HepG2 (cell line): ENCODE data around the gene CEBPG. TPM values are rescaled to one million over a fixed set of nuclear protein-coding genes. Genes with fewer than 3 reads are reported as not detected.
A peak's percentile ranks its signal among the peaks of the same experiment; 100 is the strongest.

ENCODE experiments used
- CC2D1A ChIP-seq: sonication (generic); formaldehyde crosslinking; IDR thresholded peaks from 2 replicates; pipeline ENCODE4 v1.8.1; 2023; ENCODE audit warnings: mild to moderate bottlenecking, missing genetic modification reagents
- DPF2 ChIP-seq: sonication (generic); formaldehyde crosslinking; IDR thresholded peaks from 2 replicates; pipeline ENCODE4 v1.4.0; 2020; ENCODE audit warnings: mild to moderate bottlenecking, low read depth, missing genetic modification reagents, borderline replicate concordance
- ETV5 ChIP-seq: IDR thresholded peaks from 2 replicates; pipeline ENCODE4 v1.6.1; 2018; ENCODE audit warnings: missing biosample characterization, missing genetic modification reagents, inconsistent platforms, borderline replicate concordance
- FOXO1 ChIP-seq: sonication (generic); formaldehyde crosslinking; IDR thresholded peaks from 2 replicates; pipeline ENCODE4 v1.4.0; 2020; ENCODE audit warnings: missing genetic modification reagents
- GLI4 ChIP-seq: sonication (generic); formaldehyde crosslinking; IDR thresholded peaks from 2 replicates; pipeline ENCODE4 v1.5.1; 2020; ENCODE audit warnings: missing genetic modification reagents, mild to moderate bottlenecking, moderate library complexity, borderline replicate concordance
- HCFC1 ChIP-seq: fragments of 150-350 bp; IDR thresholded peaks from 2 replicates; pipeline ENCODE4 v1.6.1; 2014; ENCODE audit warnings: low read depth, low read length
- IRF2 ChIP-seq: IDR thresholded peaks from 2 replicates; pipeline ENCODE4 v1.6.1; 2018; ENCODE audit warnings: missing genetic modification reagents, missing compliant biosample characterization
- JDP2 ChIP-seq: sonication (generic); formaldehyde crosslinking; IDR thresholded peaks from 2 replicates; pipeline ENCODE4 v1.8.1; 2022; ENCODE audit warnings: missing genetic modification reagents, borderline replicate concordance
- KAT8 ChIP-seq: IDR thresholded peaks from 2 replicates; pipeline ENCODE4 v1.6.1; 2016; ENCODE audit warnings: missing genetic modification reagents, missing compliant biosample characterization
- KLF11 ChIP-seq: IDR thresholded peaks from 2 replicates; pipeline ENCODE4 v1.6.1; 2016; ENCODE audit warnings: missing compliant biosample characterization
- MAFF ChIP-seq: IDR thresholded peaks from 2 replicates; pipeline ENCODE4 v1.6.1; 2011; ENCODE audit warnings: low read depth, low read length, improper control_type of control experiment
- MED1 ChIP-seq: sonication (generic); formaldehyde crosslinking; IDR thresholded peaks from 2 replicates; pipeline ENCODE4 v1.4.0; 2020; ENCODE audit warnings: missing genetic modification reagents
- MIER3 ChIP-seq: IDR thresholded peaks from 2 replicates; pipeline ENCODE4 v1.6.1; 2016; ENCODE audit warnings: missing compliant biosample characterization, borderline replicate concordance
- NCOA2 ChIP-seq: sonication (generic); formaldehyde crosslinking; IDR thresholded peaks from 2 replicates; pipeline ENCODE4 v1.8.0; 2022; ENCODE audit warnings: inconsistent platforms
- RCOR2 ChIP-seq: IDR thresholded peaks from 2 replicates; pipeline ENCODE4 v1.6.1; 2016; ENCODE audit warnings: missing biosample characterization, missing genetic modification reagents
- SOX5 ChIP-seq: IDR thresholded peaks from 2 replicates; pipeline ENCODE4 v1.6.1; 2016; ENCODE audit warnings: borderline replicate concordance
- TAF15 ChIP-seq: fragments of 200-400 bp; formaldehyde crosslinking; IDR thresholded peaks from one replicate; pipeline ENCODE4 v1.6.1; 2018; ENCODE audit warnings: mild to moderate bottlenecking, low read depth, low read length; ENCODE audit not compliant: poor library complexity, severe bottlenecking
- TBL1XR1 ChIP-seq: fragments of 150-350 bp; IDR thresholded peaks from 2 replicates; pipeline ENCODE4 v1.6.1; 2014; ENCODE audit warnings: borderline replicate concordance, low read length; ENCODE audit not compliant: partially characterized antibody
- TOE1 ChIP-seq: sonication (generic); formaldehyde crosslinking; IDR thresholded peaks from 2 replicates; pipeline ENCODE4 v1.4.0; 2020; ENCODE audit warnings: mild to moderate bottlenecking, missing genetic modification reagents
- ZEB1 ChIP-seq: IDR thresholded peaks from 2 replicates; pipeline ENCODE4 v1.6.1; 2012; ENCODE audit warnings: mild to moderate bottlenecking, low read depth, inconsistent platforms; ENCODE audit not compliant: insufficient replicate concordance
- ZNF530 ChIP-seq: sonication (generic); formaldehyde crosslinking; IDR thresholded peaks from 2 replicates; pipeline ENCODE4 v1.5.0; 2020; ENCODE audit warnings: low read depth, mild to moderate bottlenecking, missing genetic modification reagents
- ZNF629 ChIP-seq: sonication (generic); formaldehyde crosslinking; conservative IDR thresholded peaks from 2 replicates; pipeline ENCODE4 v1.5.0; 2020; ENCODE audit warnings: missing genetic modification reagents
- ZNF777 ChIP-seq: sonication (generic); formaldehyde crosslinking; IDR thresholded peaks from 2 replicates; pipeline ENCODE4 v1.4.0; 2020; ENCODE audit warnings: missing genetic modification reagents
- polyA plus RNA-seq, 8 experiments: library from polyadenylated mRNA; depleted of rRNA in 3 of 8; stranded (reverse) in 7 of 8; unstranded in 1 of 8; fragments of >200 nt; fragmentation: Illumina TruSeq in 4 of 8; extraction: Trizol in 4 of 8; gene quantifications; 2 replicates each; pipeline versions ENCODE4 v1.2.1 to v1.2.3, GENCODE V29; 2011 to 2016; ENCODE audit warnings: low read depth in 4 of 8, missing spikeins in 1 of 8, mixed read lengths in 1 of 8; ENCODE audit not compliant: insufficient read depth in 1 of 8
- total RNA-seq, 5 experiments: library from RNA; depleted of rRNA; stranded (reverse); fragments of >200 nt; fragmentation: Illumina TruSeq; extraction: Trizol; gene quantifications; 2 replicates each; pipeline ENCODE4 v1.2.3, GENCODE V29; 2016; ENCODE audit warnings: low read depth in 1 of 5
- TF ChIP-seq, protein P1 (sequence below): sonication (generic); formaldehyde crosslinking; IDR thresholded peaks from 2 replicates; pipeline ENCODE4 v1.4.0; 2020; ENCODE audit warnings: mild to moderate bottlenecking, missing genetic modification reagents
- TF ChIP-seq, protein P2 (sequence below): IDR thresholded peaks from 2 replicates; pipeline ENCODE4 v1.6.1; 2016; ENCODE audit warnings: mild to moderate bottlenecking
- TF ChIP-seq, protein P3 (sequence below): sonication (generic); formaldehyde crosslinking; conservative IDR thresholded peaks from 2 replicates; pipeline ENCODE4 v1.8.0; 2022; ENCODE audit warnings: mild to moderate bottlenecking, moderate library complexity, missing genetic modification reagents

Gene CEBPG
- total and polyA plus RNA-seq, 2 of the 13 experiments (the other 11 are each of a cell fraction or from before 2014, with no cell fraction given): 25.7 to 34.3 TPM

DNA sequence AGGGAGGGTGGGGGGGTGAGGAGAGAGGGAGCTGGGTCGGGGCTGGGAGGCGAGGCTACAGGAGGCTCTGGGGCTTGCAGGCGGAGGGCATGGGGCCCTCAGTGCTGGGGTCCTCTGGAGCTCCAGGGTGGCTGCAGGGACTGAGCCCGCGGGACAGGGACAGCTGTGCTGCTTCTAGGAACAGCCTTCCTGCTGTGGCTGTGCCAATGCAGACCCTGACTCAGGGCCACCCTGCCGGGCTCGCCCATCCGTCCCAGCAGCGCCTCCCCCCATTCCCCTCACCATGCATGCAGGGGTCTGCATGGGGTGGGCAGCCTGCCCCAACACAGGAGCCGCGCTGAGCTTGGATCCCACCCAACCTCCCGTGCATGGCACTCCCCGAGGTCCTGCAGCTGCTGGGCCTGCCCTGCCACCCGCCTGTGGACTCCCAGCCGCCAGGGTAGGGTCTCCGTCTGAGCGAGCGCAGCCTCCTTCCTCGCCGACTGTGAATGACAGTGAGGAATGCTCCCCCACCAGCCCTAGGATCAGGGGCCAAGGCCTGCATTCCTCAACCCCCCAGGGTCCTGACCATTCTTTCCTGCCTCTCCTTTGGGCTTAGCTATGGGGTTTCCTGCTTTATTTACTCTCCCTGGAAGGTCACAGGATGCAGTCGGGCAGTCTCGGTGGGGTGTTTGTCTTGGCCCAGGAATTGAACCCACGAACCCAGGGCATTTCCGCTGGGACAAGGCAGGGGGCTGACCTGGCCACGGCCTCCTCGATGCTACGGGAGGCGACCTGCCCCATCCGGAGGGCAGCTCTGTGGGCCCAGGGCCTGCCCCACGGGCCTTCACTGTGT is 23.4 kb downstream of the CEBPG start (continued):
- TF ChIP-seq, protein P1, sequence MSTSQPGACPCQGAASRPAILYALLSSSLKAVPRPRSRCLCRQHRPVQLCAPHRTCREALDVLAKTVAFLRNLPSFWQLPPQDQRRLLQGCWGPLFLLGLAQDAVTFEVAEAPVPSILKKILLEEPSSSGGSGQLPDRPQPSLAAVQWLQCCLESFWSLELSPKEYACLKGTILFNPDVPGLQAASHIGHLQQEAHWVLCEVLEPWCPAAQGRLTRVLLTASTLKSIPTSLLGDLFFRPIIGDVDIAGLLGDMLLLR (CRISPR knock-in tag): no peak
- TF ChIP-seq MED1 (CRISPR knock-in tag) (peak; percentile 99), ZNF629 (CRISPR knock-in tag) (peak; percentile 63), HCFC1 (no peak), RCOR2 (peak; percentile 75; the same call in 1 of the 2 replicates), KAT8 (CRISPR knock-in tag) (peak; percentile 60; the same call in 1 of the 2 replicates), DPF2 (peak; percentile 97), MAFF (no peak), FOXO1 (CRISPR knock-in tag) (peak; percentile 87), MIER3 (peak; percentile 63; the same call in 1 of the 2 replicates), ETV5 (CRISPR knock-in tag) (peak; percentile 99), SOX5 (CRISPR knock-in tag) (peak; percentile 88), JDP2 (no peak), TOE1 (CRISPR knock-in tag) (0 out of 2 replicates have a peak, but pooled peaks have one; percentile 42), ZEB1 (no peak), KLF11 (no peak), GLI4 (CRISPR knock-in tag) (0 out of 2 replicates have a peak, but pooled peaks have one; percentile 17), ZNF530 (no peak), TAF15 (no peak), ZNF777 (CRISPR knock-in tag) (no peak), NCOA2 (CRISPR knock-in tag) (peak; percentile 97), IRF2 (CRISPR knock-in tag) (peak; percentile 84), TBL1XR1 (peak; percentile 58), CC2D1A (CRISPR knock-in tag) (no peak)
- TF ChIP-seq, protein P2, sequence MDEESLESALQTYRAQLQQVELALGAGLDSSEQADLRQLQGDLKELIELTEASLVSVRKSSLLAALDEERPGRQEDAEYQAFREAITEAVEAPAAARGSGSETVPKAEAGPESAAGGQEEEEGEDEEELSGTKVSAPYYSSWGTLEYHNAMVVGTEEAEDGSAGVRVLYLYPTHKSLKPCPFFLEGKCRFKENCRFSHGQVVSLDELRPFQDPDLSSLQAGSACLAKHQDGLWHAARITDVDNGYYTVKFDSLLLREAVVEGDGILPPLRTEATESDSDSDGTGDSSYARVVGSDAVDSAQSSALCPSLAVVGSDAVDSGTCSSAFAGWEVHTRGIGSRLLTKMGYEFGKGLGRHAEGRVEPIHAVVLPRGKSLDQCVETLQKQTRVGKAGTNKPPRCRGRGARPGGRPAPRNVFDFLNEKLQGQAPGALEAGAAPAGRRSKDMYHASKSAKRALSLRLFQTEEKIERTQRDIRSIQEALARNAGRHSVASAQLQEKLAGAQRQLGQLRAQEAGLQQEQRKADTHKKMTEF (CRISPR knock-in tag): peak; percentile 96
- TF ChIP-seq, protein P3, sequence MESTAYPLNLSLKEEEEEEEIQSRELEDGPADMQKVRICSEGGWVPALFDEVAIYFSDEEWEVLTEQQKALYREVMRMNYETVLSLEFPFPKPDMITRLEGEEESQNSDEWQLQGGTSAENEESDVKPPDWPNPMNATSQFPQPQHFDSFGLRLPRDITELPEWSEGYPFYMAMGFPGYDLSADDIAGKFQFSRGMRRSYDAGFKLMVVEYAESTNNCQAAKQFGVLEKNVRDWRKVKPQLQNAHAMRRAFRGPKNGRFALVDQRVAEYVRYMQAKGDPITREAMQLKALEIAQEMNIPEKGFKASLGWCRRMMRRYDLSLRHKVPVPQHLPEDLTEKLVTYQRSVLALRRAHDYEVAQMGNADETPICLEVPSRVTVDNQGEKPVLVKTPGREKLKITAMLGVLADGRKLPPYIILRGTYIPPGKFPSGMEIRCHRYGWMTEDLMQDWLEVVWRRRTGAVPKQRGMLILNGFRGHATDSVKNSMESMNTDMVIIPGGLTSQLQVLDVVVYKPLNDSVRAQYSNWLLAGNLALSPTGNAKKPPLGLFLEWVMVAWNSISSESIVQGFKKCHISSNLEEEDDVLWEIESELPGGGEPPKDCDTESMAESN (CRISPR knock-in tag): peak; percentile 93
